Erythroblast (primary cell): ENCODE results near the gene NOP53.

Source experiments
- GATA1 ChIP-seq: IDR thresholded peaks from 2 replicates; pipeline ENCODE4 v1.6.1; 2011; ENCODE audit warnings: low read depth, mild to moderate bottlenecking, control low read depth, low read length, moderate library complexity
- POLR2A ChIP-seq: IDR thresholded peaks from 2 replicates; pipeline ENCODE4 v1.6.1; 2011; ENCODE audit warnings: mild to moderate bottlenecking, low read length

- TF ChIP-seq POLR2A: no peak
- TF ChIP-seq GATA1: no peak
Observed at GRCh38 chr19:47749326-47749725, 4.0 kb downstream of the NOP53 start.
